K562 (cell line): ENCODE measurements around the gene C1RL. TPM values are rescaled to one million over a fixed set of nuclear protein-coding genes. Genes with fewer than 3 reads are reported as not detected.
A peak's percentile ranks its signal among the peaks of the same experiment; 100 is the strongest.

ENCODE experiments used
- CREM ChIP-seq: IDR thresholded peaks from 2 replicates; pipeline ENCODE4 v1.6.1; 2014; ENCODE audit warnings: antibody characterized with exemption, low read depth
- CXXC5 ChIP-seq: fragments of 250-450 bp; sonication (Bioruptor Pico); IDR thresholded peaks from 2 replicates; pipeline ENCODE4 v1.8.0; 2022; ENCODE audit warnings: inconsistent platforms, mild to moderate bottlenecking, moderate library complexity
- E2F6 ChIP-seq, 2 experiments: IDR thresholded peaks; 2 replicates each; pipeline ENCODE4 v1.6.1; 2011; ENCODE audit warnings: borderline replicate concordance in 1 of 2, control low read depth in 1 of 2, low read depth in 1 of 2, low read length in 1 of 2, mild to moderate bottlenecking in 1 of 2, mixed read lengths in 1 of 2, moderate library complexity in 1 of 2; ENCODE audit not compliant: insufficient read depth in 1 of 2, insufficient read length in 1 of 2, poor library complexity in 1 of 2, severe bottlenecking in 1 of 2; ENCODE audit errors: extremely low read depth in 1 of 2
- EP400 ChIP-seq: fragments of 450-650 bp; IDR thresholded peaks from 2 replicates; pipeline ENCODE4 v1.6.1; 2017; ENCODE audit warnings: antibody characterized with exemption, mild to moderate bottlenecking, moderate library complexity
- ETS1 ChIP-seq: conservative IDR thresholded peaks from 2 replicates; pipeline ENCODE4 v1.6.1; 2011; ENCODE audit warnings: low read depth, mild to moderate bottlenecking, low read length; ENCODE audit not compliant: control insufficient read depth
- HDAC1 ChIP-seq, 2 experiments: fragments of 450-650 bp; IDR thresholded peaks; 2 replicates each; pipeline ENCODE4 v1.6.1; 2016 to 2017; ENCODE audit warnings: inconsistent platforms in 1 of 2, mild to moderate bottlenecking in 1 of 2, moderate library complexity in 1 of 2
- HMGN3 ChIP-seq: IDR thresholded peaks from 2 replicates; pipeline ENCODE4 v1.6.1; 2011; ENCODE audit warnings: borderline replicate concordance, low read depth, mild to moderate bottlenecking, mixed read lengths, low read length; ENCODE audit not compliant: insufficient read length; ENCODE audit errors: extremely low read depth
- KDM1A ChIP-seq, 2 experiments: fragments of 450-650 bp; IDR thresholded peaks; 2 replicates each; pipeline ENCODE4 v1.6.1; 2016; ENCODE audit warnings: mild to moderate bottlenecking in 2 of 2
- KLF16 ChIP-seq: IDR thresholded peaks from 2 replicates; pipeline ENCODE4 v1.6.1; 2016; ENCODE audit warnings: antibody characterized with exemption
- NFIC ChIP-seq: fragments of 450-650 bp; IDR thresholded peaks from 2 replicates; pipeline ENCODE4 v1.6.1; 2017; ENCODE audit warnings: mild to moderate bottlenecking, inconsistent platforms
- NFRKB ChIP-seq: fragments of 450-650 bp; IDR thresholded peaks from 2 replicates; pipeline ENCODE4 v1.6.1; 2016; ENCODE audit warnings: low read depth
- NR1H2 ChIP-seq: sonication (generic); formaldehyde crosslinking; IDR thresholded peaks from 2 replicates; pipeline ENCODE4 v1.4.0; 2020; ENCODE audit warnings: mild to moderate bottlenecking, missing genetic modification reagents
- POLR2AphosphoS5 ChIP-seq: IDR thresholded peaks from 2 replicates; pipeline ENCODE4 v1.6.1; 2011; ENCODE audit warnings: mild to moderate bottlenecking, low read depth, low read length, moderate library complexity; ENCODE audit not compliant: control insufficient read depth, insufficient read depth
- POLR2B ChIP-seq: fragments of 450-650 bp; IDR thresholded peaks from 2 replicates; pipeline ENCODE4 v1.6.1; 2018; ENCODE audit warnings: low read depth; ENCODE audit not compliant: partially characterized antibody
- POLR2G ChIP-seq: fragments of 200-400 bp; formaldehyde crosslinking; IDR thresholded peaks from 2 replicates; pipeline ENCODE4 v1.6.1; 2017; ENCODE audit warnings: low read depth, mild to moderate bottlenecking, antibody characterized with exemption, low read length, moderate library complexity
- RBM25 ChIP-seq: fragments of 200-400 bp; formaldehyde crosslinking; IDR thresholded peaks from 2 replicates; pipeline ENCODE4 v1.6.1; 2018; ENCODE audit warnings: low read length, low read depth, moderate library complexity; ENCODE audit not compliant: severe bottlenecking
- SRF ChIP-seq, 2 experiments: fragments of 250-450, 450-650 bp in 1 of 2; sonication (Bioruptor Pico) in 1 of 2; sonication (generic) in 1 of 2; formaldehyde crosslinking; IDR thresholded peaks; 2 replicates each; pipeline versions ENCODE4 v1.5.0 to v1.5.1; 2020 to 2022; ENCODE audit warnings: mild to moderate bottlenecking in 1 of 2, missing genetic modification reagents in 1 of 2
- SUPT5H ChIP-seq: fragments of 450-650 bp; IDR thresholded peaks from 2 replicates; pipeline ENCODE4 v1.6.1; 2016
- TBL1XR1 ChIP-seq, 2 experiments: IDR thresholded peaks; 2 replicates each; pipeline ENCODE4 v1.6.1; 2012; ENCODE audit warnings: improper control_type of control experiment in 2 of 2, low read length in 2 of 2, mild to moderate bottlenecking in 1 of 2
- TFAP4 ChIP-seq: sonication (generic); formaldehyde crosslinking; IDR thresholded peaks from 2 replicates; pipeline ENCODE4 v1.8.0; 2022; ENCODE audit warnings: missing genetic modification reagents, mild to moderate bottlenecking, moderate library complexity, borderline replicate concordance
- ZBTB9 ChIP-seq: fragments of 450-650 bp; formaldehyde crosslinking; IDR thresholded peaks from 2 replicates; pipeline ENCODE4 v1.4.0; 2020; ENCODE audit warnings: mild to moderate bottlenecking, moderate library complexity
- ZEB2 ChIP-seq: fragments of 450-650 bp; IDR thresholded peaks from 2 replicates; pipeline ENCODE4 v1.6.1; 2016
- polyA plus RNA-seq, 8 experiments: library from polyadenylated mRNA; depleted of rRNA in 4 of 8; stranded (reverse) in 5 of 8; unstranded in 3 of 8; fragments of >200 nt; fragmentation: Nextera tagmentation in 2 of 8; fragmentation: Illumina TruSeq in 1 of 8; extraction: Ambion mirVana in 2 of 8; extraction: Trizol in 1 of 8; gene quantifications; 2 replicates each; pipeline versions ENCODE4 v1.2.1 to v1.2.3, GENCODE V29; 2011 to 2014; ENCODE audit warnings: inconsistent platforms in 1 of 8, missing spikeins in 1 of 8
- total RNA-seq, 7 experiments: library from RNA; depleted of rRNA in 6 of 7; stranded (reverse); fragments of >200 nt in 6 of 7; fragmentation: Illumina TruSeq in 2 of 7; extraction: Trizol in 2 of 7; gene quantifications; 2 replicates each; pipeline versions ENCODE4 v1.2.1 to v1.2.3, GENCODE V29; 2011 to 2021; ENCODE audit warnings: low replicate concordance in 1 of 7

Gene C1RL
- total and polyA plus RNA-seq, 9 of the 15 experiments (the other 6 are each of a cell fraction or from before 2014, with no cell fraction given): 1.4 to 10.7 (median 8.0) TPM

- TF ChIP-seq RBM25 (no peak), ZEB2 (peak; percentile 53; the same call in 1 of the 2 replicates), ETS1 (peak; percentile 77; the same call in 1 of the 2 replicates), TBL1XR1 (IDR thresholded peaks at IDR 0.05; ENCODE audit: low read length in 2 of 2) (no peak), CREM (no peak), POLR2AphosphoS5 (peak; percentile 63), HDAC1 (IDR thresholded peaks at IDR 0.05) (0 out of 4 replicates have a peak, but pooled peaks of 1 of the 2 experiments have one; percentile 31), NR1H2 (peak; percentile 89; the same call in 1 of the 2 replicates), POLR2G (peak; percentile 88), EP400 (peak; percentile 30; the same call in 1 of the 2 replicates), SRF (CRISPR knock-in tag; IDR thresholded peaks at IDR 0.05) (0 out of 4 replicates have a peak, but pooled peaks of 1 of the 2 experiments have one; percentile 33), KLF16 (0 out of 2 replicates have a peak, but pooled peaks have one; percentile 28), E2F6 (IDR thresholded peaks at IDR 0.05; ENCODE audit: borderline replicate concordance in 1 of 2, extremely low read depth in 1 of 2, insufficient read depth in 1 of 2, insufficient read length in 1 of 2, low read depth in 1 of 2, low read length in 1 of 2, poor library complexity in 1 of 2, severe bottlenecking in 1 of 2) (peak in 1 of 2 experiments; percentile 51), KDM1A (IDR thresholded peaks at IDR 0.05) (peak in 1 of 2 experiments; percentile 30; a peak in 1 of 4 replicates), CXXC5 (CRISPR knock-in tag) (peak; percentile 44; the same call in 1 of the 2 replicates), SUPT5H (peak; percentile 78), TFAP4 (CRISPR knock-in tag) (peak; percentile 85), HMGN3 (peak; percentile 78), ZBTB9 (peak; percentile 9; the same call in 1 of the 2 replicates), NFIC (peak; percentile 26; the same call in 1 of the 2 replicates), NFRKB (peak; percentile 91; the same call in 1 of the 2 replicates), POLR2B (peak; percentile 64)
Measured at GRCh38 chr12:7108003-7108795, 815 bp downstream of the C1RL start (continued).
